WTC11 (cell line): Measurements from ENCODE around the gene RANBP17.

Experiments
- AFF4 ChIP-seq: sonication (generic); formaldehyde crosslinking; IDR thresholded peaks from 2 replicates; pipeline ENCODE4 v1.8.1; 2023; ENCODE audit warnings: mild to moderate bottlenecking, missing genetic modification reagents, borderline replicate concordance
- CREM ChIP-seq: sonication (generic); formaldehyde crosslinking; IDR thresholded peaks from 2 replicates; pipeline ENCODE4 v1.8.1; 2022; ENCODE audit warnings: mild to moderate bottlenecking, missing genetic modification reagents, moderate library complexity
- CTCF ChIP-seq: fragments of 200-600 bp; IDR thresholded peaks from 2 replicates; pipeline ENCODE4 v1.8.0; 2022; ENCODE audit warnings: antibody characterized with exemption
- ELF4 ChIP-seq: sonication (generic); formaldehyde crosslinking; IDR thresholded peaks from 2 replicates; pipeline ENCODE4 v1.8.1; 2022; ENCODE audit warnings: low read depth, mild to moderate bottlenecking, moderate library complexity, missing genetic modification reagents
- ERG ChIP-seq: fragments of 250-450 bp; sonication (Bioruptor Pico); IDR thresholded peaks from 2 replicates; pipeline ENCODE4 v1.8.0; 2021; ENCODE audit warnings: mild to moderate bottlenecking
- MAX ChIP-seq: sonication (generic); formaldehyde crosslinking; IDR thresholded peaks from 2 replicates; pipeline ENCODE4 v1.8.0; 2022; ENCODE audit warnings: mild to moderate bottlenecking, missing genetic modification reagents
- NFYB ChIP-seq: sonication (generic); formaldehyde crosslinking; conservative IDR thresholded peaks from 2 replicates; pipeline ENCODE4 v1.8.0; 2022; ENCODE audit warnings: low read depth, missing genetic modification reagents
- NR2C2 ChIP-seq: sonication (generic); formaldehyde crosslinking; IDR thresholded peaks from 2 replicates; pipeline ENCODE4 v1.8.0; 2022; ENCODE audit warnings: mild to moderate bottlenecking, missing genetic modification reagents
- PREB ChIP-seq: sonication (generic); formaldehyde crosslinking; IDR thresholded peaks from 2 replicates; pipeline ENCODE4 v1.8.1; 2022; ENCODE audit warnings: mild to moderate bottlenecking, missing genetic modification reagents, moderate library complexity, borderline replicate concordance
- SMAD4 ChIP-seq: sonication (generic); formaldehyde crosslinking; IDR thresholded peaks from 2 replicates; pipeline ENCODE4 v1.8.0; 2022; ENCODE audit warnings: mild to moderate bottlenecking, missing genetic modification reagents
- SP1 ChIP-seq: sonication (generic); formaldehyde crosslinking; conservative IDR thresholded peaks from 2 replicates; pipeline ENCODE4 v1.8.1; 2022; ENCODE audit warnings: missing genetic modification reagents
- ZNF232 ChIP-seq: sonication (generic); formaldehyde crosslinking; IDR thresholded peaks from 2 replicates; pipeline ENCODE4 v1.8.0; 2022; ENCODE audit warnings: mild to moderate bottlenecking, missing genetic modification reagents
- ZNF416 ChIP-seq: fragments of 250-450 bp; sonication (Bioruptor Pico); IDR thresholded peaks from 2 replicates; pipeline ENCODE4 v1.9.0; 2021; ENCODE audit warnings: mild to moderate bottlenecking, inconsistent platforms

- TF ChIP-seq CTCF (no peak), AFF4 (CRISPR knock-in tag) (no peak), NFYB (no peak), SMAD4 (CRISPR knock-in tag) (no peak), ZNF416 (CRISPR knock-in tag) (no peak), MAX (CRISPR knock-in tag) (no peak), ERG (CRISPR knock-in tag) (no peak), ELF4 (CRISPR knock-in tag) (no peak), NR2C2 (no peak), SP1 (CRISPR knock-in tag) (no peak), CREM (no peak), ZNF232 (CRISPR knock-in tag) (no peak), PREB (CRISPR knock-in tag) (no peak)
Measured at GRCh38 chr5:171337210-171337569, 475.4 kb downstream of the RANBP17 start.
